NCI-H446 (cell line): ENCODE measurements around the gene PIKFYVE.
"Not testable (repeated sequence)": the region's sequence is repeated elsewhere in the genome, so short reads cannot be mapped to it uniquely, and the experiment has no call there.

ENCODE experiments used
- DNase-seq, 2 experiments: peaks; one replicate each; lab custom pipeline; 2025; lab: John Stamatoyannopoulos, UW

The PIKFYVE gene

GRCh38 chr2:208306291-208306690 is 40.2 kb downstream of the PIKFYVE start:
- no peak for DNase-seq

- DNase-seq: no peak
Observed at GRCh38 chr2:208311321-208311720, 45.3 kb downstream of the PIKFYVE start.

- DNase-seq: no peak
Observed at GRCh38 chr2:208311954-208312353, 45.9 kb downstream of the PIKFYVE start.

GRCh38 chr2:208315081-208315788 is 49.2 kb downstream of the PIKFYVE start:
- DNase-seq: no peak

GRCh38 chr2:208318127-208318526 is 52.1 kb downstream of the PIKFYVE start:
- no peak for DNase-seq

GRCh38 chr2:208319391-208319790 is 53.3 kb downstream of the PIKFYVE start:
- DNase-seq: no peak

GRCh38 chr2:208320686-208321085 is 54.6 kb downstream of the PIKFYVE start:
- DNase-seq: no peak

GRCh38 chr2:208326016-208326415 is 60.0 kb downstream of the PIKFYVE start:
- DNase-seq: no peak

- no peak for DNase-seq
Observed at GRCh38 chr2:208329485-208329884, 63.4 kb downstream of the PIKFYVE start.

GRCh38 chr2:208334230-208334629 is 68.2 kb downstream of the PIKFYVE start:
- DNase-seq: no peak

GRCh38 chr2:208346756-208347155 is 80.7 kb downstream of the PIKFYVE start:
- DNase-seq: no peak

- no peak for DNase-seq
Observed at GRCh38 chr2:208350610-208351009, 84.6 kb downstream of the PIKFYVE start.

GRCh38 chr2:208352644-208353567 is 86.9 kb downstream of the PIKFYVE start:
- DNase-seq: no peak

GRCh38 chr2:208354964-208355381 is 88.9 kb downstream of the PIKFYVE start:
- no peak for DNase-seq

GRCh38 chr2:208356420-208356819 is 90.4 kb downstream of the PIKFYVE start:
- DNase-seq: not testable (repeated sequence)

GRCh38 chr2:208356846-208357574 is 91.0 kb downstream of the PIKFYVE start:
- DNase-seq: no peak

GRCh38 chr2:208358758-208359631 is 92.9 kb downstream of the PIKFYVE start:
- no peak for DNase-seq

- no peak for DNase-seq
Observed at GRCh38 chr2:208359632-208359986, 93.6 kb downstream of the PIKFYVE start.

- DNase-seq: no peak
Observed at GRCh38 chr2:208360259-208361076, 94.4 kb downstream of the PIKFYVE start.

GRCh38 chr2:208361077-208361441 is 95.0 kb downstream of the PIKFYVE start:
- no peak for DNase-seq

- no peak for DNase-seq
Observed at GRCh38 chr2:208363485-208363884, 97.4 kb downstream of the PIKFYVE start.
